GM19238 (cell line): ENCODE data around the gene SPTBN5.

ENCODE experiments used
- DNase-seq: peaks from one replicate; pipeline ENCODE4 v3.0.0; 2011; ENCODE audit warnings: low spot score; ENCODE audit not compliant: insufficient read length

SPTBN5 gene

GRCh38 chr15:41926185-41927056 lies 32.6 kb upstream of the SPTBN5 start:
- DNase-seq: no peak

DNA sequence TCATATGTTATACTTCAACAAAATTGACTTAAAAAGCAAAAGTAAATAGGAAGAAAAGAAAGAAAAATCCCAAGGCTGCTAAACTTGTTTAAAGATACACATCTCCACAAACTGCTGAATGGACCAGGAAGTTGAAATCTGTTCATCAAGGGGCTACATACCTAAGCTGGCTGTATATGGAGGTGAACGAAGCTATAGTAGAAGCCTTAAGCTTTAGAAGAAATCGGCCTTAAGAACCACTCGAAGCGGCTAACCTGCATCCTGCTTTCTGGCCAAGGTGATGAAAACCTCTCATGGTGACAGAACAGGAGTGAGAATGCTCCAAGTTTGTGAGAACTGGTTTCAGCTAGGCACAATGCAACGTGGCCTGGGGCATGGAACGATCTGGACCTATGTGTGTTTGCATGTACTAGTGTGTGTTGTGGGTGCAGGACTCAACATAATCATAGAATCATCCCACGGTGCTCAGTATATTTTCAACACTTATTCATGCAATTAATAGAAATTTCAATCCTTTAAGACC lies 31.3 kb upstream of the SPTBN5 start:
- DNase-seq: no peak

- no peak for DNase-seq
Observed at GRCh38 chr15:41923401-41923997, 29.6 kb upstream of the SPTBN5 start.

DNA sequence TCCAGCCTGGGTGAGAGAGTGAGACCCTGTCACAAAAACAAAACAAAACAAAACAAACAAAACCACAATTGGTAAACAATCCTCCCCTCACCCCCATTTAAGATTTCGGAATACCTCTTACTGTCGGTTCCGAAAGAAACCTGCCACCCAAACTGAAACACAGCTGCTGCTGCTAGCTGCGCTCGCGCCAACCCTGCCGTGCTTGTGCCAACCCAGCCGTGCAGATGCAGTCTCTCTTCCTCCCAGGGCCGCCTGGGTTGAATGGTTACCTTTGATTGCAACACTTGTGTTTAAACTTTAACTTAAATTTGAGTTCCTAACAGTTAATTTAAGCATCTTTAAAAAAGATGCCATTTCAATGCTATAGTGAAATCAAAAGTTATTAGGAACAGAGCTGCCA lies 28.5 kb upstream of the SPTBN5 start:
- no peak for DNase-seq

GRCh38 chr15:41921639-41922038 lies 27.8 kb upstream of the SPTBN5 start:
- no peak for DNase-seq

- DNase-seq: no peak
Observed at GRCh38 chr15:41921167-41921566, 27.3 kb upstream of the SPTBN5 start.

GRCh38 chr15:41919954-41920538 lies 26.2 kb upstream of the SPTBN5 start:
- no peak for DNase-seq

DNA sequence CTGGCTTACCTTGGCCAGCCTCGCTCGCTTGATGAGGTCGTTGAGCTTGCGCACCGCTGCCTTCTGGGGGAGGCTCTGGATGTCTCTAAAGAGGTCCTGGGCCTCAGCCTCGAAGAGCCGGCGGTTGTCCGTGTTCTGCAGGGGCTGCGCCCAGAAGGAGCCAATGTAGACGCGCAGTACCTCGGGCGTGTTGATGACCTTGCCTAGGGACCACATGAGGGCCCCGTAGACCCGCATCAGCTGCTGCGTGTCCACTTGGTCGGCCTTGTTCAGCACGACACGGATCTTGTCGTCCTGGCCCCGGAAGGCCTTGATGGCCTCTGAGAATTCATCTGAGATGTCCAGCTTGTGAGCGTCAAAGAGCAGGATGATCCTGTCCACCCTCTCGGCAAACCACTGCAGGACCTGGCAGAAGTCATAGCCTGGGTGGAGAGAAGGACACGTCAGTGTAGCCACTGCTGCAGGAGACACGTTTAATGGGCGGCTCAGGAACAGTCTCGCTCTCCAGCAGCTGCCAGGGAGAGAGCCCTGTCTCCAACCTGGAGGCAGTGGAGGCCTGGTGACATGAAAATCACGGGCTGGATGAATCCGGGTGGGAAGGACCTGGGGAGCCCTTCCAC lies 25.5 kb upstream of the SPTBN5 start:
- DNase-seq: no peak

DNA sequence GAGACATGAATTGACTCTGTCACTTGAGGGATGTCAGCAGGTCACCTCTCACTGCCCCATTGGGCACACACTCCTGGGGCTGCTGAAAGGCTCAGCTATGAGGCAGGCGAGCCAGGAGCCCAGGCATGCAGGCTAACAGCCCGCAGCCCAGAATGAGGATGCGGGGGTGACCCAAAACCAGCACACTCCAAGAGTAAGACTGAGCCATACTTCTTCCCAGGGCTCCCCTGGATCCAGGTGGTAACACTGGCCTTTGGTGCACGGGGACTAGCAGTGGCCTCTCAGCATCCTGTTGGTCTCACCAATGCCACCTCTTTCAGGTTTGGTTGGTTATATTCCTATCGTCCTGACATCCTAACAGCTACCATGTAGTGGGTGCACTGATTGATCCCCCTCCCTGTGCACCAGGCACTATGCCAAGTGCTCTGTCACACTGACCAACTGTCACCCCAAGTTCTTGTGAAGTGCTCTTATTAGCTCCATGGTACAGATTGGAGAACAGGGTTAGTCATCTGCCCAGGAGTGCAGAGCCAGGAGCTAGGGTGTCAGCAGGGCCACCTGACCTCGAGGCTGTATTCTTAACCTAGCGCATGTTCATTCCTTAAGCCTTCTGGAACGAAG lies 24.8 kb upstream of the SPTBN5 start:
- DNase-seq: no peak

DNA sequence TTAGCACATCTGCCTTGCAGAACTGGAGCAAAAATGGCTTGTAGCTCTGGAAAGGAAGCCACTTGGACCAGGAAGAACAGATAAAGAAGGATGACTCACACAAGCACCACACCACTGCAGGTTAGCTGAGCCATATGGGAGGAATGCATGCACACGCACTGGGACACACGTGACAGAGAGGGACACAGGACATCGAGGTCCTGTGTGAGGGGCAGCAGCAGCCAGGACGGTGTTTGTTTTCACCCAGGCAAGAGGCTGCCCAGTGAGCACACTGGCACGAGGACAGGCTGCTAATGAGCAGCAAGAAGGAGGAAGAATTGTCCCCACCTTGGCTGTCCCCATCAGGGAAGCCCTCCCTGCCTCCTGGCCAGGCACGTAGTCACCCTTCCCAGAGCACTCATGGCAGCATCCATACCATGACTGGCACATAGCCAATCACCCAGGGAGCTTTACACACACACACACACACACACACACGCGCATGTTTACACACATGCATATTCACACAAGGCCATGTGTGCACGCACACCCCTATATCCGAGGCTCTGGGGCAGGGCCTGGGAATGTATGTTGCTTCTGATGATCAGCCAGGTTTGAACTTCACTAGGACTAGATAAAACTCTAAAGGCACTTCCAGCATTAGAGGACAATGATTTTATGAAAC lies 24.0 kb upstream of the SPTBN5 start:
- DNase-seq: no peak

GRCh38 chr15:41915255-41915994 lies 21.6 kb upstream of the SPTBN5 start:
- no peak for DNase-seq

DNA sequence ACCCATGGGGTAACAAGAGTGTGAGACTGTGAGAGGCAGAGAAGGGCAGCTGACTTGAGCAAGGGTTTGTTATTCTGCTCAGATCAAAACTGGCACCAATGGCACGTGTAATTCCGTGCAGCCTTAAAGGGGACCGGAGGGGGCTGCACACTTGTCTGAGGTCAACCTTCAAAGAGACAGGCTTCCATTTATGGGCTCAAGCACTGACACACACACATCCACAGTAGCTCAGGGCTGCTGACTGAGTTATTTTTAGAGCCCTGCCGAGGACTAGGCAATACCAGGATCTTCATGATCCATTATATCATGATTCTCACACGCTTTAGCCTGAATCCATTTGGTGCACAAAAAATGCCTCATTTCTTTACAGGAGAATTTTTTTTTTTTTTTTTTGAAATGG lies 20.6 kb upstream of the SPTBN5 start:
- DNase-seq: no peak

DNA sequence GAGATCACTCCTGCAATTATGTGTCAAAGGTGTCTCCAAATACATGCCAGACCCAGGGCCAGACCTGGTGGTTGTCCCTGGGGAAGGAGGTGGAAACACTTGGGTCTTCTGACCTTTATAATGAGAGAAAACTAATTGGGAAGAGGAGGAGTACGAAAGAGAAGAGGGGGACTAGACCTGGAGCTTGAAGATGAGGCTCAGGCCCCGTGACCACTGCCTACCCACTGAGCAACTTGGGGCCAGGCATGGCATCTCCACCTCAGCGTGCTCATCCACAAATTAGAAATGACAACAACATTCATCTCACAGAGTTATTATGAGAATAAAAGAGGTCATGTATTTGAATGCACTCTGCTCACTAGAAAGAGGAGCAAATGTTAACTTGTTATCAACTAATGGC lies 19.4 kb upstream of the SPTBN5 start:
- DNase-seq: no peak

DNA sequence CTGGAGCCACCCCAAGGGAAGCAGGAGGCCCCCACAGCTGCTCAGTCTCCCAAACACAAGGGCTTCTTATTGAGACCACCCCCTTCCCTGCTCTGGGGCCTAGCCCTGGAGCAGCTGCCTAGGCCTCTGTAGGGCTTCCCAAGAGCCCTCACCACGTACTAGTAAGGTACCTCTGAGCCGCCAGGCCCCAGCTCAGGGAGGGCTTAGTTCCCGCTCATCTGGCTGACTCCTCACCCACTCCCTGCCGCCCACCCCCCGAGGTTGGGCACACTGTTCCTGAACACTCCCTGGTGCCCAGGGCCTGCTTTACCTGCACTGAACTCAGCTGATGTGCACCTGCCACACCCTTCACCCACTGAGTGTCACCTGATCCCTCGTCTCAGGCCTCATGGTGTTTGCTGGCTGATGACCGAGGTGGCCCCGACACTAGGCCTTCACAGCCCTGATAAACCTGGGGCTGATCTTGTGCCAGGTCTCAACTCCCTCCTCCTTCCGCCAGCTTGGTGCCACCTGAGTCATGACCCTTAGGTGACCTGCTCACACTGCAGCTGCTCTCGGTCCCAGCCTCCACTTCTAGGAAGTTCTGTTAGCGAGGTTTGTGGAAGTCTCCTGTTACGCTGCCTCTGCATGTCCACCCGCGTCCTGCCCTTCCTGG lies 18.0 kb upstream of the SPTBN5 start:
- no peak for DNase-seq

- DNase-seq: no peak
Observed at GRCh38 chr15:41908736-41909461, 15.0 kb upstream of the SPTBN5 start.

DNA sequence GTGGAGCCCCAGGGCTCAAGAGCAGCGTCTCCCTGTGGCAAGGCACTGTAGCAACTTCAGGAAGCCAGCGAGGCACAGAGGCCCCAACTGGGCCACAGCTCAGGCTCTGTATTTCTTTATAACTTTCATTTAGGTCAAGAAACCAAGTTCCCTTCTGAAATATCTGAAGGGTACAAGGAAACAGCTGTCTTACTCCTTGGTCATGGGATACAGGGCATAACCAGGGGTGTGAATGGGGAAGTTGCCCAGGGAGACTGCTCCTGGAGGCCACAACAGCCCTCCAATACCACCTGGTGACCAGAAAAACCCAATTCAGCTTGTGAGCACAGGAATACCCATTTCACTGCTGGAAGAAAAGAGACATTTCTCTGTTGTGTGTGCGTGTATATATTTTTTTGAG lies 13.3 kb upstream of the SPTBN5 start:
- no peak for DNase-seq

- DNase-seq: no peak
Observed at GRCh38 chr15:41906608-41907007, 12.8 kb upstream of the SPTBN5 start.

GRCh38 chr15:41905036-41905793 lies 11.4 kb upstream of the SPTBN5 start:
- DNase-seq: no peak
